HepG2 (cell line): Measurements from ENCODE around the gene BST1. TPM values are rescaled to one million over a fixed set of nuclear protein-coding genes. Genes with fewer than 3 reads are reported as not detected.

ENCODE experiments used
- ATAC-seq: fragments of 200-7000 bp; cut with Tn5 transposase; 3 replicates; pipeline ENCODE4 v1.9.1; 2020; ENCODE audit warnings: mild to moderate bottlenecking, moderate library complexity
- BruUV-seq: library from RNA; stranded (reverse); fragments of 400-500 nt; replicated peaks from 2 replicates; lab custom pipeline; 2021; lab: Mats Ljungman, UMichigan
- CTCF ChIA-PET: fragments of 300-600 bp; formaldehyde crosslinking; extraction: SDS; loops from one replicate; lab custom pipeline; 2021; ENCODE audit warnings: low total read pairs, inconsistent platforms, low intra/inter-chr PET ratio; lab: Yijun Ruan, JAX
- POLR2A ChIA-PET: fragments of 350-600 bp; sonication (Branson Sonifier 250); formaldehyde crosslinking; loops from one replicate; lab custom pipeline; 2020; ENCODE audit warnings: antibody characterized with exemption, inconsistent platforms; lab: Yijun Ruan, JAX
- DNase-seq: peaks from one replicate; pipeline ENCODE4 v3.0.0-alpha.2; 2015; ENCODE audit warnings: low spot score
- FAIRE-seq: peaks from 3 replicates; lab custom pipeline; 2011; peaks lifted over from hg19 to GRCh38; lab: Jason Lieb, UNC
- H2AFZ ChIP-seq: one replicate; pipeline ENCODE4 v1.6.1; 2011; ENCODE audit warnings: low read length, inconsistent platforms
- H3K27ac ChIP-seq: fragments of 300-600 bp; 3 replicates; pipeline ENCODE4 v1.8.0; 2011; ENCODE audit warnings: mixed run types, mild to moderate bottlenecking, mixed read lengths, low read length, inconsistent platforms; ENCODE audit not compliant: insufficient read depth; ENCODE audit errors: extremely low read length
- H3K27me3 ChIP-seq, 2 experiments: fragments of 200-600 bp in 1 of 2; 2 replicates in 1 of 2; 3 replicates in 1 of 2; pipeline versions ENCODE4 v1.6.0 to v1.8.0; 2011; ENCODE audit warnings: low read length in 2 of 2, mild to moderate bottlenecking in 2 of 2, moderate library complexity in 2 of 2, inconsistent platforms in 1 of 2; ENCODE audit not compliant: insufficient read depth in 2 of 2, control insufficient read depth in 1 of 2
- H3K36me3 ChIP-seq, 2 experiments: fragments of 200-600 bp in 1 of 2; replicated peaks in 1 of 2; 2 replicates in 1 of 2; 3 replicates in 1 of 2; pipeline versions ENCODE4 v1.5.1 to v1.8.0; 2011; ENCODE audit warnings: low read length in 2 of 2, inconsistent platforms in 1 of 2; ENCODE audit not compliant: insufficient read depth in 2 of 2, control insufficient read depth in 1 of 2
- H3K4me1 ChIP-seq: 2 replicates; pipeline ENCODE4 v1.5.1; 2012; ENCODE audit warnings: low read length, inconsistent platforms; ENCODE audit not compliant: insufficient read depth
- H3K4me2 ChIP-seq: 2 replicates; pipeline ENCODE4 v1.6.0; 2011; ENCODE audit warnings: low read depth, low read length, inconsistent platforms
- H3K4me3 ChIP-seq, 3 experiments: fragments of 200-600 bp in 1 of 3; sonication (generic), shearing (Covaris generic) in 1 of 3; replicated peaks in 1 of 3; 2 replicates each; pipeline ENCODE4 v1.5.1; 2011 to 2016; ENCODE audit warnings: low read length in 3 of 3, inconsistent platforms in 2 of 3, low read depth in 2 of 3, mild to moderate bottlenecking in 2 of 3, control low read depth in 1 of 3, mixed read lengths in 1 of 3; ENCODE audit not compliant: insufficient read depth in 1 of 3
- H3K79me2 ChIP-seq: one replicate; pipeline ENCODE4 v1.6.1; 2011; ENCODE audit warnings: low read length, inconsistent platforms; ENCODE audit not compliant: insufficient read depth
- H3K9ac ChIP-seq: 2 replicates; pipeline ENCODE4 v1.6.0; 2011; ENCODE audit warnings: mild to moderate bottlenecking, low read depth, low read length, inconsistent platforms; ENCODE audit not compliant: insufficient read depth
- H3K9me3 ChIP-seq: 2 replicates; pipeline ENCODE4 v1.5.1; 2012; ENCODE audit warnings: mild to moderate bottlenecking, low read length
- H4K20me1 ChIP-seq: 2 replicates; pipeline ENCODE4 v1.6.0; 2011; ENCODE audit warnings: inconsistent platforms, mild to moderate bottlenecking, low read length, moderate library complexity; ENCODE audit not compliant: insufficient read depth
- FOXC1 ChIP-seq: sonication (generic); formaldehyde crosslinking; IDR thresholded peaks from 2 replicates; pipeline ENCODE4 v1.8.0; 2022; ENCODE audit warnings: mild to moderate bottlenecking, missing genetic modification reagents, borderline replicate concordance
- KAT2B ChIP-seq: fragments of 150-350 bp; IDR thresholded peaks from 2 replicates; pipeline ENCODE4 v1.6.1; 2014; ENCODE audit warnings: low read depth, low read length, borderline replicate concordance
- MTA3 ChIP-seq: sonication (generic); formaldehyde crosslinking; IDR thresholded peaks from 2 replicates; pipeline ENCODE4 v1.4.0; 2020; ENCODE audit warnings: missing genetic modification reagents
- RAD21 ChIP-seq: fragments of 450-650 bp; formaldehyde crosslinking; IDR thresholded peaks from 2 replicates; pipeline ENCODE4 v1.5.0; 2020; ENCODE audit warnings: mild to moderate bottlenecking
- RFXANK ChIP-seq: IDR thresholded peaks from 2 replicates; pipeline ENCODE4 v1.6.1; 2016
- STAG1 ChIP-seq: sonication (generic); formaldehyde crosslinking; IDR thresholded peaks from 2 replicates; pipeline ENCODE4 v1.4.0; 2020; ENCODE audit warnings: missing genetic modification reagents
- ZFP36 ChIP-seq: fragments of 150-350 bp; IDR thresholded peaks from 2 replicates; pipeline ENCODE4 v1.6.1; 2018; ENCODE audit warnings: borderline replicate concordance, low read length, low read depth; ENCODE audit not compliant: partially characterized antibody
- ZFP82 ChIP-seq: sonication (generic); formaldehyde crosslinking; IDR thresholded peaks from 2 replicates; pipeline ENCODE4 v1.5.1; 2020; ENCODE audit warnings: mild to moderate bottlenecking, missing genetic modification reagents, borderline replicate concordance
- ZNF646 ChIP-seq: sonication (generic); formaldehyde crosslinking; IDR thresholded peaks from 2 replicates; pipeline ENCODE4 v1.9.0; 2021; ENCODE audit warnings: mild to moderate bottlenecking, missing genetic modification reagents
- ZNF777 ChIP-seq: sonication (generic); formaldehyde crosslinking; IDR thresholded peaks from 2 replicates; pipeline ENCODE4 v1.4.0; 2020; ENCODE audit warnings: missing genetic modification reagents
- ZNF790 ChIP-seq: sonication (generic); formaldehyde crosslinking; IDR thresholded peaks from 2 replicates; pipeline ENCODE4 v1.8.0; 2022; ENCODE audit warnings: missing genetic modification reagents, mild to moderate bottlenecking, borderline replicate concordance
- WGBS: methylation state at CpG from one replicate; pipeline ENCODE4 v1.1.6; 2017; ENCODE audit warnings: low lambda C conversion rate; 5-methylcytosine and 5-hydroxymethylcytosine counted together
- in situ Hi-C: cut with HindIII; loops from 2 replicates; pipeline ENCODE4 v1.10.0; 2017; ENCODE audit warnings: low pct_unique_long_range_greater_than_20kb; ENCODE audit not compliant: extremely low pct_ligation_motif_present
- intact Hi-C: fragments of 100-400 bp; cut with micrococcal nuclease; formaldehyde crosslinking; loops from one replicate; pipeline ENCODE4 v1.10.0; 2022; ENCODE audit not compliant: unreplicated experiment
- polyA plus RNA-seq, 8 experiments: library from polyadenylated mRNA; depleted of rRNA in 3 of 8; stranded (reverse) in 7 of 8; unstranded in 1 of 8; fragments of >200 nt; fragmentation: Illumina TruSeq in 4 of 8; extraction: Trizol in 4 of 8; gene quantifications; 2 replicates each; pipeline versions ENCODE4 v1.2.1 to v1.2.3, GENCODE V29; 2011 to 2016; ENCODE audit warnings: low read depth in 4 of 8, missing spikeins in 1 of 8, mixed read lengths in 1 of 8; ENCODE audit not compliant: insufficient read depth in 1 of 8
- total RNA-seq, 5 experiments: library from RNA; depleted of rRNA; stranded (reverse); fragments of >200 nt; fragmentation: Illumina TruSeq; extraction: Trizol; gene quantifications; 2 replicates each; pipeline ENCODE4 v1.2.3, GENCODE V29; 2016; ENCODE audit warnings: low read depth in 1 of 5
- TF ChIP-seq, protein P1 (sequence below): sonication (generic); formaldehyde crosslinking; IDR thresholded peaks from 2 replicates; pipeline ENCODE4 v1.5.0; 2020; ENCODE audit warnings: mild to moderate bottlenecking, missing genetic modification reagents, moderate library complexity

BST1 gene
- total and polyA plus RNA-seq, 2 of the 13 experiments (the other 11 are each of a cell fraction or from before 2014, with no cell fraction given) = 0.09 to 0.49 TPM

DNA sequence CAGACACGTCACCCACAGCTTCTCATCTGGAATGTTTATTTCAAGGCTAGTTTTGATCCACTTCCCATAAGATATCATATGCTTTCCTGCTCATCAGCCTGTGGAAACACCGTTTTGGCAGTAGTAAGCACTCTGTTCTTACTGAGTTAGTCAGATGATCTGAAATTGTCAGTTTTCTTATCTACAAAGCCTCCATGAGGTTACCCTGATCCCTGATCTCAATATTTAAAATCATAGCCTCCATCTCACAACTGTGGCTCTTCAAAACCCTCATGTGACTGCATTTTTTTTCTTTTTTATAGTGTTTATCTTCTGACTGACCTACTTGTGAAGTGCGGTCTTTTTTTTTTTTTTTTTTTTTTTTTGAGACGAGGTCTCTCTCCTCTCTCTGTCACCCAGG, 22.7 kb downstream of the BST1 start:
- POLR2A ChIA-PET = no interaction called here

DNA sequence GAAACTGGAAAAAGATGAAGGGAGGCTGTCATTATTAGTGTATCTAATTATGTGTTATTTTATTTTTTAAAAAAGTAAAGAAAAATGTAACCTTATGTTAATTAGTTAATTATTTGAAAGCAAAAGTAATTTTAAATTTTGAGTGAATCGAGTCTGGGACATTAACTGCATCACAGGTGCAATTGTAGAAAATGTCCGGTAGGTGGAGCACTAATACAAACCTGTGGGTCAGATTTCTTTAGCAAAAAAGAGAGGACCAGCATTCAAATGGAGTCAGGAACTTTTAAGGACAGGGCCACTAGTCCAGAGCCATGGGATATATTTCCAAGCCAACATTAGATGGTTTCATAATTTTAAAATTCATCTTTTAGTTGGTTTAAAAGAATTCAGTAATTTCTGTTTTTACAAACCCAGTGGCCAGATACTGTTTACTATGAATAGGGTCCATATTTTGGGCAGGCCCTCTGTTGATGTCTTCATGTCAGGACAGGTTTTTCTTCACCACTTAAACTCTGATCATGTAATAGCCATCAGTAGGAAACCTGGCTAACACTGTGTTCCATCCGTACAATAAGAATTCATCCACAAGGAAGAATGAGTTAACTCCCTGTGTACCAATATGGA, 27.2 kb downstream of the BST1 start:
- H3K4me2 ChIP-seq = no peak overlapping the region
- peak; percentile 61 for ATAC-seq
- no peak overlapping the region for H3K27ac ChIP-seq
- peak; percentile 45 for DNase-seq
- H3K9me3 ChIP-seq = no peaks in the 10 kb centered on the region
- H3K79me2 ChIP-seq = no peaks in the 10 kb centered on the region
- no peak overlapping the region for H3K4me3 ChIP-seq
- peak; percentile 65 for FAIRE-seq
- peaks cover 0 to 4% of the 10 kb centered on the region in 2 experiments; a peak in 1 of 5 replicates for H3K27me3 ChIP-seq
- no peak overlapping the region for H2AFZ ChIP-seq
- H3K9ac ChIP-seq = no peak overlapping the region
- in situ Hi-C loops (no loop called here), intact Hi-C loops (loop anchor here (1.0 to 5.0 kb wide), 5 partner anchors 26 to 251 kb away; partner anchors contain the start of gene FAM200B)
- 4% methylated on average over 3 of the region's 3 CpGs for WGBS
- no TSS peak for BruUV-seq
- no peaks in the 10 kb centered on the region for H3K36me3 ChIP-seq
- H4K20me1 ChIP-seq = no peaks in the 10 kb centered on the region
- POLR2A ChIA-PET = no interaction called here
- H3K4me1 ChIP-seq = no peaks in the 10 kb centered on the region
- CTCF ChIA-PET = interaction anchor here (0.9 to 1.1 kb wide), 2 partner anchors 26 kb away, joined by 3 read pairs; no protein-coding TSS in a partner anchor
- no peak for TF ChIP-seq MTA3 (CRISPR knock-in tag)
- TF ChIP-seq ZNF646 (CRISPR knock-in tag) = no peak
- TF ChIP-seq ZNF777 (CRISPR knock-in tag) = no peak
- TF ChIP-seq ZFP82 (CRISPR knock-in tag) = no peak
- no peak for TF ChIP-seq ZNF790
- peak; percentile 24; the same call in 1 of the 2 replicates for TF ChIP-seq RAD21
- TF ChIP-seq, protein P1, sequence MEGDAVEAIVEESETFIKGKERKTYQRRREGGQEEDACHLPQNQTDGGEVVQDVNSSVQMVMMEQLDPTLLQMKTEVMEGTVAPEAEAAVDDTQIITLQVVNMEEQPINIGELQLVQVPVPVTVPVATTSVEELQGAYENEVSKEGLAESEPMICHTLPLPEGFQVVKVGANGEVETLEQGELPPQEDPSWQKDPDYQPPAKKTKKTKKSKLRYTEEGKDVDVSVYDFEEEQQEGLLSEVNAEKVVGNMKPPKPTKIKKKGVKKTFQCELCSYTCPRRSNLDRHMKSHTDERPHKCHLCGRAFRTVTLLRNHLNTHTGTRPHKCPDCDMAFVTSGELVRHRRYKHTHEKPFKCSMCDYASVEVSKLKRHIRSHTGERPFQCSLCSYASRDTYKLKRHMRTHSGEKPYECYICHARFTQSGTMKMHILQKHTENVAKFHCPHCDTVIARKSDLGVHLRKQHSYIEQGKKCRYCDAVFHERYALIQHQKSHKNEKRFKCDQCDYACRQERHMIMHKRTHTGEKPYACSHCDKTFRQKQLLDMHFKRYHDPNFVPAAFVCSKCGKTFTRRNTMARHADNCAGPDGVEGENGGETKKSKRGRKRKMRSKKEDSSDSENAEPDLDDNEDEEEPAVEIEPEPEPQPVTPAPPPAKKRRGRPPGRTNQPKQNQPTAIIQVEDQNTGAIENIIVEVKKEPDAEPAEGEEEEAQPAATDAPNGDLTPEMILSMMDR (CRISPR knock-in tag) = peak; percentile 70
- peak; percentile 57 for TF ChIP-seq STAG1

More for the DNA sequence above, 22.7 kb downstream of the BST1 start:
- Histone ChIP-seq H3K4me2 (no peak overlapping the region), H3K9ac (no peak overlapping the region), H3K9me3 (no peaks in the 10 kb centered on the region), H3K79me2 (no peaks in the 10 kb centered on the region), H4K20me1 (no peaks in the 10 kb centered on the region), H3K36me3 (no peaks in the 10 kb centered on the region), H2AFZ (no peak overlapping the region), H3K4me3 (no peak overlapping the region), H3K27ac (no peak overlapping the region), H3K4me1 (0 out of 2 replicates have a peak, but pooled peaks cover 5% of the 10 kb centered on the region), H3K27me3 (no peaks in the 10 kb centered on the region)
- no TSS peak for BruUV-seq
- TF ChIP-seq RFXANK (no peak), ZFP36 (no peak), KAT2B (no peak), FOXC1 (CRISPR knock-in tag) (no peak)
- no peak for FAIRE-seq
- ATAC-seq = no peak
- WGBS = 13% methylated on average over 4 of the region's 4 CpGs
- in situ Hi-C loops = no loop called here
- no peak for DNase-seq
- CTCF ChIA-PET = no interaction called here
- intact Hi-C loops = no loop called here
